SK-N-SH treated with all-trans-retinoic acid at 6 μM for 48 hours (cell line): ENCODE measurements around the gene GPR180.

ENCODE experiments used
- ATAC-seq: fragments of 200-7000 bp; cut with Tn5 transposase; 3 replicates; pipeline ENCODE4 v1.9.1; 2020; ENCODE audit warnings: mild to moderate bottlenecking, moderate library complexity
- ARNTL ChIP-seq: fragments of 450-650 bp; formaldehyde crosslinking; IDR thresholded peaks from 2 replicates; pipeline ENCODE4 v1.5.0; 2020; ENCODE audit warnings: low read depth, mild to moderate bottlenecking, moderate library complexity, borderline replicate concordance
- ESRRG ChIP-seq: fragments of 250-450 bp; sonication (Bioruptor Pico); IDR thresholded peaks from 2 replicates; pipeline ENCODE4 v1.6.1; 2021; ENCODE audit warnings: mild to moderate bottlenecking
- OSR1 ChIP-seq: fragments of 250-450 bp; sonication (Bioruptor Pico); IDR thresholded peaks from 2 replicates; pipeline ENCODE4 v1.8.0; 2022; ENCODE audit warnings: moderate library complexity, mild to moderate bottlenecking, inconsistent platforms
- SNAI2 ChIP-seq: fragments of 250-450 bp; sonication (Bioruptor Pico); IDR thresholded peaks from 2 replicates; pipeline ENCODE4 v1.5.0; 2020; ENCODE audit warnings: mild to moderate bottlenecking, moderate library complexity
- TOX ChIP-seq: fragments of 250-450 bp; sonication (Bioruptor Pico); IDR thresholded peaks from 2 replicates; pipeline ENCODE4 v1.8.0; 2021; ENCODE audit warnings: mild to moderate bottlenecking, moderate library complexity, borderline replicate concordance
- ZFP30 ChIP-seq: fragments of 450-650 bp; formaldehyde crosslinking; IDR thresholded peaks from 2 replicates; pipeline ENCODE4 v1.5.0; 2022; ENCODE audit warnings: mild to moderate bottlenecking, moderate library complexity
- TF ChIP-seq, protein P1 (sequence below): fragments of 250-450 bp; sonication (Bioruptor Pico); IDR thresholded peaks from 2 replicates; pipeline ENCODE4 v1.5.0; 2020; ENCODE audit warnings: mild to moderate bottlenecking, moderate library complexity
- TF ChIP-seq, protein P2 (sequence below): fragments of 250-450 bp; sonication (Bioruptor Pico); IDR thresholded peaks from 2 replicates; pipeline ENCODE4 v1.8.0; 2021; ENCODE audit warnings: low read depth, mild to moderate bottlenecking, moderate library complexity, borderline replicate concordance

The GPR180 gene

DNA sequence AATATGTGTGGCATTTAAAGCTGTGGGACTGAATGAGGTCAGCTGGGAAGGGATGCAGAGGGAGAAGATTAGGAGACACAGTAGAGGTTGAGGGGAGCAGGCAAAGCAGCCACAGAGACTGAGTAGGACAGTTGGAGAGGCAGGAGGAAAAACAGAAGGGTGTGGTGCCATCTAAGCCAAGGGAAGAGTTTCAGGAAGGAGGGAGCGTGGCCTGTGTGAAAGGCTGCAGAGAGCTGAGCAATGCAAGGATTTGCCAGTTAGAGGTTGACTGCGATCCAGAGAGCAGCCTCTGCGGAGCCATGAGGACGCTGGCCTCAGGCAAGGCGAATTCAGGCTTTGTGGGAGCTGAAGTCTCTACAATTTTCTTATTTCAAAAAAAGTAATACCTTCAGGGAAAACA is 81.8 kb downstream of the GPR180 start:
- TF ChIP-seq ESRRG (CRISPR knock-in tag) (no peak), SNAI2 (CRISPR knock-in tag) (no peak), TOX (CRISPR knock-in tag) (no peak), ARNTL (no peak), OSR1 (CRISPR knock-in tag) (no peak), ZFP30 (CRISPR knock-in tag) (no peak)
- TF ChIP-seq, protein P1, sequence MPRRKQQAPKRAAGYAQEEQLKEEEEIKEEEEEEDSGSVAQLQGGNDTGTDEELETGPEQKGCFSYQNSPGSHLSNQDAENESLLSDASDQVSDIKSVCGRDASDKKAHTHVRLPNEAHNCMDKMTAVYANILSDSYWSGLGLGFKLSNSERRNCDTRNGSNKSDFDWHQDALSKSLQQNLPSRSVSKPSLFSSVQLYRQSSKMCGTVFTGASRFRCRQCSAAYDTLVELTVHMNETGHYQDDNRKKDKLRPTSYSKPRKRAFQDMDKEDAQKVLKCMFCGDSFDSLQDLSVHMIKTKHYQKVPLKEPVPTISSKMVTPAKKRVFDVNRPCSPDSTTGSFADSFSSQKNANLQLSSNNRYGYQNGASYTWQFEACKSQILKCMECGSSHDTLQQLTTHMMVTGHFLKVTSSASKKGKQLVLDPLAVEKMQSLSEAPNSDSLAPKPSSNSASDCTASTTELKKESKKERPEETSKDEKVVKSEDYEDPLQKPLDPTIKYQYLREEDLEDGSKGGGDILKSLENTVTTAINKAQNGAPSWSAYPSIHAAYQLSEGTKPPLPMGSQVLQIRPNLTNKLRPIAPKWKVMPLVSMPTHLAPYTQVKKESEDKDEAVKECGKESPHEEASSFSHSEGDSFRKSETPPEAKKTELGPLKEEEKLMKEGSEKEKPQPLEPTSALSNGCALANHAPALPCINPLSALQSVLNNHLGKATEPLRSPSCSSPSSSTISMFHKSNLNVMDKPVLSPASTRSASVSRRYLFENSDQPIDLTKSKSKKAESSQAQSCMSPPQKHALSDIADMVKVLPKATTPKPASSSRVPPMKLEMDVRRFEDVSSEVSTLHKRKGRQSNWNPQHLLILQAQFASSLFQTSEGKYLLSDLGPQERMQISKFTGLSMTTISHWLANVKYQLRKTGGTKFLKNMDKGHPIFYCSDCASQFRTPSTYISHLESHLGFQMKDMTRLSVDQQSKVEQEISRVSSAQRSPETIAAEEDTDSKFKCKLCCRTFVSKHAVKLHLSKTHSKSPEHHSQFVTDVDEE (CRISPR knock-in tag): no peak
- TF ChIP-seq, protein P2, sequence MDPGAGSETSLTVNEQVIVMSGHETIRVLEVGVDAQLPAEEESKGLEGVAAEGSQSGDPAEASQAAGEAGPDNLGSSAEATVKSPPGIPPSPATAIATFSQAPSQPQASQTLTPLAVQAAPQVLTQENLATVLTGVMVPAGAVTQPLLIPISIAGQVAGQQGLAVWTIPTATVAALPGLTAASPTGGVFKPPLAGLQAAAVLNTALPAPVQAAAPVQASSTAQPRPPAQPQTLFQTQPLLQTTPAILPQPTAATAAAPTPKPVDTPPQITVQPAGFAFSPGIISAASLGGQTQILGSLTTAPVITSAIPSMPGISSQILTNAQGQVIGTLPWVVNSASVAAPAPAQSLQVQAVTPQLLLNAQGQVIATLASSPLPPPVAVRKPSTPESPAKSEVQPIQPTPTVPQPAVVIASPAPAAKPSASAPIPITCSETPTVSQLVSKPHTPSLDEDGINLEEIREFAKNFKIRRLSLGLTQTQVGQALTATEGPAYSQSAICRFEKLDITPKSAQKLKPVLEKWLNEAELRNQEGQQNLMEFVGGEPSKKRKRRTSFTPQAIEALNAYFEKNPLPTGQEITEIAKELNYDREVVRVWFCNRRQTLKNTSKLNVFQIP (CRISPR knock-in tag): no peak
- ATAC-seq: no peak
